Upper lobe of left lung (tissue), 6 donors: ENCODE results near the gene TCEAL1. TPM values are rescaled to one million over a fixed set of nuclear protein-coding genes. Genes with fewer than 3 reads are reported as not detected.

Experiments
- ATAC-seq, 2 donors: fragments of 200-7000 bp; cut with Tn5 transposase; one replicate each; pipeline ENCODE4 v1.9.1; 2022; ENCODE audit warnings: mild to moderate bottlenecking in 2 of 2, moderate library complexity in 2 of 2; ENCODE audit not compliant: low FRiP score in 2 of 2
- DNase-seq, 2 donors: peaks; one replicate each; pipeline ENCODE4 v3.0.0-alpha.2; 2019 to 2020
- H3K27ac ChIP-seq, 4 donors: fragments of 200-600 bp; sonication (generic); one replicate each; pipeline ENCODE4 v1.5.1; 2016 to 2019
- H3K27me3 ChIP-seq, 4 donors: fragments of 200-600 bp; sonication (generic); one replicate each; pipeline ENCODE4 v1.5.1; 2017 to 2019
- H3K36me3 ChIP-seq, 4 donors: fragments of 200-600 bp; sonication (generic); one replicate each; pipeline ENCODE4 v1.5.1; 2016 to 2019
- H3K4me1 ChIP-seq, 4 donors: fragments of 200-600 bp; sonication (generic); one replicate each; pipeline ENCODE4 v1.5.1; 2018 to 2019
- H3K4me3 ChIP-seq, 4 donors: fragments of 200-600 bp; sonication (generic); one replicate each; pipeline ENCODE4 v1.5.1; 2017 to 2019; ENCODE audit warnings: mild to moderate bottlenecking in 2 of 4, moderate library complexity in 1 of 4
- H3K9me3 ChIP-seq, 4 donors: fragments of 200-600 bp; sonication (generic); one replicate each; pipeline ENCODE4 v1.5.1; 2018 to 2019
- EP300 ChIP-seq, 4 donors: sonication (generic); formaldehyde crosslinking; IDR thresholded peaks; one replicate each; pipeline ENCODE4 v1.5.1; 2017; ENCODE audit warnings: antibody characterized with exemption in 4 of 4, control low read depth in 2 of 4
- POLR2A ChIP-seq, 4 donors: fragments of 450-650 bp; IDR thresholded peaks; one replicate each; pipeline ENCODE4 v1.5.1; 2016 to 2017; ENCODE audit warnings: antibody characterized with exemption in 4 of 4, mild to moderate bottlenecking in 2 of 4
- POLR2AphosphoS5 ChIP-seq, 2 donors: sonication (generic); formaldehyde crosslinking; IDR thresholded peaks; one replicate each; pipeline ENCODE4 v1.5.1; 2017; ENCODE audit warnings: antibody characterized with exemption in 2 of 2
- whole genome bisulfite sequencing, 2 donors: methylation state at CpG; one replicate each; pipeline ENCODE4 v1.1.5; 2017 to 2018; 5-methylcytosine and 5-hydroxymethylcytosine counted together
- total RNA-seq, 6 donors: library from RNA; depleted of rRNA in 4 of 6; stranded (reverse); fragments of >200 nt in 4 of 6; gene quantifications; one replicate each; pipeline versions ENCODE4 v1.1.0 to v1.2.1, GENCODE V29; 2016 to 2021
- TF ChIP-seq, protein P1 (sequence below), 6 experiments: fragments of 450-650 bp in 4 of 6; fragments of 200-600 bp in 2 of 6; sonication (generic) in 2 of 6; IDR thresholded peaks; one replicate each; pipeline ENCODE4 v1.5.1; 2016 to 2019; ENCODE audit warnings: antibody characterized with exemption in 6 of 6
- donor health status: DM: no; HTN: no; CAD: no; lungs with moderate emphysema.
- donor health status: DM: no; HTN: yes; CAD: no; lungs with severe emphysema.

The TCEAL1 gene
- total RNA-seq, 6 donors from 2014 or later = 26.9 to 62.1 (median 48.6) TPM

DNA sequence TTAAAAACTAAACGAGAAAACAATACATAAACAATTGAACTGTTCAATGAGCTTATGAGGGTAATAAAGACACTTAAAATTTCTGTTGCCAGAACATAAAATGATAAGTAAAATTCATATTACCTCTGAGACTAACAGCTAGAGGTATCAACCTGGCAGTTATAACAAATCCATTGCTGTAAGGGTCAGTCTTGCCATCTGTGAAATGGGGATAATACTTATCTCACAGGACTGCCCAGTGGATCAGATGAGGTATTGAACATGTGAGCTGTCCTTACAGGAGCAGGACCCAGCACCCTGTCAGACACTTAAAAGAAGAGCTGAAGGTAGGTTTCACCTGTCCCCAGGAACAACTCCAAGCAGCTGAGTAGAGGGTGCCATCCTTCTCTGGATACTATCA is 18.5 kb upstream of the TCEAL1 start:
- ATAC-seq (no peak), DNase-seq (no peak)
- Histone ChIP-seq H3K9me3 (no peaks in the 10 kb centered on the region), H3K27me3 (peaks cover 0 to 4% (median 0%) of the 10 kb centered on the region in 4 donors), H3K36me3 (no peaks in the 10 kb centered on the region), H3K4me1 (no peaks in the 10 kb centered on the region), H3K4me3 (no peak overlapping the region), H3K27ac (no peak overlapping the region)
- 51 to 77% methylated on average over 1 of the region's 1 CpG for WGBS, 2 donors
- TF ChIP-seq, protein P1, sequence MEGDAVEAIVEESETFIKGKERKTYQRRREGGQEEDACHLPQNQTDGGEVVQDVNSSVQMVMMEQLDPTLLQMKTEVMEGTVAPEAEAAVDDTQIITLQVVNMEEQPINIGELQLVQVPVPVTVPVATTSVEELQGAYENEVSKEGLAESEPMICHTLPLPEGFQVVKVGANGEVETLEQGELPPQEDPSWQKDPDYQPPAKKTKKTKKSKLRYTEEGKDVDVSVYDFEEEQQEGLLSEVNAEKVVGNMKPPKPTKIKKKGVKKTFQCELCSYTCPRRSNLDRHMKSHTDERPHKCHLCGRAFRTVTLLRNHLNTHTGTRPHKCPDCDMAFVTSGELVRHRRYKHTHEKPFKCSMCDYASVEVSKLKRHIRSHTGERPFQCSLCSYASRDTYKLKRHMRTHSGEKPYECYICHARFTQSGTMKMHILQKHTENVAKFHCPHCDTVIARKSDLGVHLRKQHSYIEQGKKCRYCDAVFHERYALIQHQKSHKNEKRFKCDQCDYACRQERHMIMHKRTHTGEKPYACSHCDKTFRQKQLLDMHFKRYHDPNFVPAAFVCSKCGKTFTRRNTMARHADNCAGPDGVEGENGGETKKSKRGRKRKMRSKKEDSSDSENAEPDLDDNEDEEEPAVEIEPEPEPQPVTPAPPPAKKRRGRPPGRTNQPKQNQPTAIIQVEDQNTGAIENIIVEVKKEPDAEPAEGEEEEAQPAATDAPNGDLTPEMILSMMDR (IDR thresholded peaks at IDR 0.05) = no peak
- TF ChIP-seq POLR2AphosphoS5 (IDR thresholded peaks at IDR 0.05) (no peak), EP300 (IDR thresholded peaks at IDR 0.05) (no peak), POLR2A (IDR thresholded peaks at IDR 0.05) (no peak)

DNA sequence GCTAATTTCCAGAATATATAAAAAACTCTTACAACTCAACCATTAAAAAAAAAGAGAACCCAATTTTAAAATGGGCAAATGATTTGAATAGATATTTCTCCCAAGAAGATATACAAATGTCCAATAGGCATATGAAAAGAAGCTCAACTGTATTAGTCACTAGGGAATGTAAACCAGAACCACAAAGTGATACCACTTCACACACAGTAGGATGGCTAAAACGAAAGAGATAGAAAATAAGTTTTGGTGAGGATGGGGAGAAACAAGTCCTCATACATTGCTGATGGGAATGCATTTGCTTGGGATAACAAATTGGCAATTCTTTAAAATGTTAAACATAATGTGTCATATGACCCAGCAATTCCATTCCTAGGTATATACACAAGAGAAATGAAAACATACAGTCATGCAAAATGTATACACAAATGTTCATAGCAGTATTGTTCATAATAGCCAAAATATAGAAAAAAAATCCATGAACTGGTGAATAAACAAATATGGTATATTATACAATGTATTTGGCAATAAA is 15.3 kb upstream of the TCEAL1 start:
- H3K27me3 ChIP-seq = no peaks in the 10 kb centered on the region
- no peak overlapping the region for H3K27ac ChIP-seq
- no peaks in the 10 kb centered on the region for H3K36me3 ChIP-seq
- H3K4me1 ChIP-seq = no peaks in the 10 kb centered on the region
- H3K4me3 ChIP-seq = no peak overlapping the region
- WGBS, 2 donors = 33 to 80% methylated on average over 1 of the region's 1 CpG
- TF ChIP-seq, protein P1 (IDR thresholded peaks at IDR 0.05) = no peak
- TF ChIP-seq POLR2A (IDR thresholded peaks at IDR 0.05) = no peak
- TF ChIP-seq EP300 (IDR thresholded peaks at IDR 0.05) = no peak
- TF ChIP-seq POLR2AphosphoS5 (IDR thresholded peaks at IDR 0.05) = no peak
- H3K9me3 ChIP-seq = no peaks in the 10 kb centered on the region
- ATAC-seq = no peak
- DNase-seq = no peak

DNA sequence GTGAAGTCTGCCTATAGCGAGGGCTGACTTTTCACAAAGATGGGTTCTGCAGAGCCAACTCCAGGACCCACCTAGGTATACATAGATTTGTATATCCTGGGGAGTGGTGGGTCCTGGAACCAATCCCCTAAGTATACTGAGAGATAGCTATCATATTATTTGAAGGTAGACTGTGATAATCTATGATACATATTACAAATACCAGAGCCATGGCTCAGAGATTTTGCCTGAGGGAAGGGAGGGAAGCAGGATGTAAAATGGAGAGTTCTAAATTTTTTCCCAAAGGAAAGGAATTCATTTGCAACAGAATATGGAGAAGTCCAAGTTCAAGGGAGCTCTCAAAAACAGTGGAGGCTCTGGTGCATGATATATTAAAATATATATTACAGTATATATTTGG is 13.8 kb upstream of the TCEAL1 start:
- 78% methylated on average over 1 of the region's 1 CpG; no CpG with 5 or more reads in 1 of the 2 donors for WGBS, 2 donors
- no peaks in the 10 kb centered on the region for H3K36me3 ChIP-seq
- ATAC-seq = no peak

DNA sequence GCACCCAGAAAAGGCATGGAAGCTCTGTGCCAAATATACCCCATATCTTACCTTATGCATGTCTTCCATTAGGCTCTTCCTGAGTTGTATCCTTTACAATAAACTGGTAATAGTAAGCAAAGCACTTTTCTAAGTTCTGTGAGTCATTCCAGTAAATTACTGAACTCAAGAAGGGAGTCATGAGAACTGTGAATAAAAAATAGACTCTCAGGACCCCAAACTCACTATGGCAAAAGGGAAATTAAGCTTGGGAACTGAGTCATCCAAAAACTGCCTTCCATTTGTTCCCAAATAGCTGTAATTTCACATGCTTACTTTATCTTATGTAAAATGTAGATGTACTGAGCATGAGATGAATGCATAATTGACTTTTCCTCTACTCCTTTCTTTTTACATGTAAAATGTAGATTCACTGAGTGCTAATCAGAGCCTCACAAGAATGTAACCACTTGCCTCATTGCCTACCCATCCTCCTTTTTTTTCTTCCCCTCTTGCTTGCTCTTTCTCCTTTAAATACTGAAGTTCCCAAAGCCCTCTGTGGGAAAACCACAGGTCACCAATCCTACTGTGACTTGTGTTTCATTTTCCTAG is 12.9 kb upstream of the TCEAL1 start:
- DNase-seq (no peak), ATAC-seq (no peak)
- TF ChIP-seq POLR2A (IDR thresholded peaks at IDR 0.05) (no peak), POLR2AphosphoS5 (IDR thresholded peaks at IDR 0.05) (no peak), EP300 (IDR thresholded peaks at IDR 0.05) (no peak)
- TF ChIP-seq, protein P1 (IDR thresholded peaks at IDR 0.05) = no peak
- no peaks in the 10 kb centered on the region for H3K27me3 ChIP-seq
- H3K9me3 ChIP-seq = no peaks in the 10 kb centered on the region
- H3K4me1 ChIP-seq = no peaks in the 10 kb centered on the region
- H3K27ac ChIP-seq = no peak overlapping the region
- H3K36me3 ChIP-seq = no peaks in the 10 kb centered on the region
- no peak overlapping the region for H3K4me3 ChIP-seq

More for the DNA sequence above, 13.8 kb upstream of the TCEAL1 start:
- DNase-seq = no peak
- Histone ChIP-seq H3K4me3 (no peak overlapping the region), H3K27ac (no peak overlapping the region), H3K27me3 (no peaks in the 10 kb centered on the region), H3K9me3 (no peaks in the 10 kb centered on the region), H3K4me1 (no peaks in the 10 kb centered on the region)
- no peak for TF ChIP-seq POLR2AphosphoS5 (IDR thresholded peaks at IDR 0.05)
- TF ChIP-seq, protein P1 (IDR thresholded peaks at IDR 0.05) = no peak
- TF ChIP-seq POLR2A (IDR thresholded peaks at IDR 0.05) = no peak
- no peak for TF ChIP-seq EP300 (IDR thresholded peaks at IDR 0.05)

DNA sequence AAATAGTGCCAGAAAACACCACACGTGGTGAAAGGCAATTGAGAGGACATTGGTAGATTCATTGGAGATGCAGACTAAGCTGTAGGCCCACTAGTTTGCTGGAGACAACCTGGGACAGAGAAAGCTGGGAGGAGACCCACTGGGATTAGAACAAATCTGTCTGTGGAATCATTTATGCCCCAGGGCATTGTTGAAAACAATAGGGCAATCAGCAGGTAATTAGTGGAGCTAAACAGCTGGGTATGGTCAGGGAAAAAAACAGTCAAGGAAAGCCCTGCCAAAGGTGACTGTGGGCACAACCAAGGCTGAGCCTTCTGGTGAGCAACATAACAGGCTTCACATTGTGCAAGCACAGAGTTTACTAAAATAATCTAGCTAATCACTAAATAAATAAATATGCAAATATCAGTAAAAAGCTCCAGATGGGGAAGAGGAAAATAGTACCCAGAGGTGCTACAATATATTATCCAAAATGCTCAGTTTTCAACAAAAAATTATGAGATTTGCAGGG is 12.0 kb upstream of the TCEAL1 start:
- TF ChIP-seq, protein P1 (IDR thresholded peaks at IDR 0.05) = no peak
- no peak for TF ChIP-seq POLR2AphosphoS5 (IDR thresholded peaks at IDR 0.05)
- no peak for TF ChIP-seq EP300 (IDR thresholded peaks at IDR 0.05)
- no peak for TF ChIP-seq POLR2A (IDR thresholded peaks at IDR 0.05)
- no peaks in the 10 kb centered on the region for H3K4me1 ChIP-seq
- H3K9me3 ChIP-seq = no peaks in the 10 kb centered on the region
- no peak for ATAC-seq
- no peaks in the 10 kb centered on the region for H3K36me3 ChIP-seq
- DNase-seq = no peak
- 32% methylated on average over 1 of the region's 1 CpG; no CpG with 5 or more reads in 1 of the 2 donors for WGBS, 2 donors
- H3K27ac ChIP-seq = no peak overlapping the region
- no peaks in the 10 kb centered on the region for H3K27me3 ChIP-seq
- no peak overlapping the region for H3K4me3 ChIP-seq
